ENCODE data around the gene TMEM218. TPM values are rescaled to one million over a fixed set of nuclear protein-coding genes. Genes with fewer than 3 reads are reported as not detected.

TMEM218 gene
- total and polyA plus RNA-seq, 2 donors (not counting 1 experiment from before 2014, with no cell fraction given), result 20.7 to 31.7 TPM

DNA sequence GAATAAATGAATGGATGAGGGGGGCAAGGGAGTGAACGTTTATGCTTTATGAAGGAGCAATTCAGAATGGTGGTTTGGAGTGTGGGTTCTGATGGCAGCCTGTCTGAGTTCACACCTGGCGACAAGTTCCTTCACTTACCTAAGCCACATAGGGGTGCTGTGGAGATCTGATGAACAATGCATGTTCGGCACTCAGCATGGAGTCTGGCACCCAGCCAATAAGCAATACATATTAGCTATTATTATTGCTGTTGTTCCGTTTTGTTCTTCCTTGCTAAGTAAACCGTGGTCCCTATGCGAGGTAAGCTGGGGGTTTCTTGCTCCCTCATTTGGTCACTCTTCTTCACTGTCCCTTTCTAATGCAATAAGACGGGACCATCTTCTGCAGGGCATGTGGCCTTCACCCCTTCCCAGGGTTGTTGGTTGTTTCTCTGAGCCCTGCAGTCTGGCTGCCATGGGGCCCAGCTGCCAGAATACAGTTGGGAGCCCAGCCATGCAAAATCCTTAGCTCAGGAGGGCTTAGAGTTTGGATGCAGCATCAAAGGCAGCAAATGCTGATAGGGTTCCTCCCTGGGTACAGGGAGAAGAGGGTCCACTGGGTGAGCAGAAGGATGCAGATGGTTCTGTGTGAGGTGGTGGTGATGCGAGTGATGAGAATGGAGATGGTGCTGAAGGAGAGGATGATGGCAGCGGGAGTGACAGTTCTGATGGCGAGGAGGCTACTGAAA, 46.7 kb upstream of the TMEM218 start:
- 96% methylated on average over 6 of the region's 10 CpGs for WGBS (ENCODE audit: insufficient coverage)
- Mint-ChIP-seq H3K4me3 (no peak overlapping the region), H3K4me1 (no peaks in the 10 kb centered on the region), H3K9me3 (ENCODE audit: insufficient read depth) (no peaks in the 10 kb centered on the region), H3K27ac (no peak overlapping the region), H3K27me3 (peaks cover 74% of the 10 kb centered on the region)
- Histone ChIP-seq H4K20me1 (ENCODE audit: control insufficient read depth, insufficient read depth, low read length, poor library complexity, severe bottlenecking) (no peaks in the 10 kb centered on the region), H3K79me2 (ENCODE audit: control insufficient read depth, insufficient read depth, low read length) (no peaks in the 10 kb centered on the region), H3K9ac (ENCODE audit: low read length) (no peak overlapping the region), H3K4me1 (ENCODE audit: control insufficient read depth in 2 of 2, insufficient read depth in 2 of 2, low read length in 2 of 2) (no peaks in the 10 kb centered on the region), H3K9me3 (ENCODE audit: control extremely low read depth in 1 of 3, control insufficient read depth in 2 of 3, insufficient read depth in 1 of 3, low read length in 2 of 3) (no peaks in the 10 kb centered on the region), H3K4me3 (ENCODE audit: control extremely low read depth in 1 of 5, extremely low read depth in 1 of 5, insufficient read depth in 1 of 5, low read depth in 2 of 5, low read length in 4 of 5) (no peak overlapping the region), H3K27ac (ENCODE audit: low read length in 2 of 2) (no peak overlapping the region), H3K4me2 (replicated peaks; ENCODE audit: low read depth, low read length, poor library complexity, severe bottlenecking) (no peak overlapping the region), H3K36me3 (replicated peaks in 1 of 2; ENCODE audit: control extremely low read depth in 1 of 2, control insufficient read depth in 1 of 2, extremely low read depth in 1 of 2, insufficient read depth in 2 of 2, low read length in 1 of 2) (no peaks in the 10 kb centered on the region), H3K27me3 (replicated peaks in 1 of 4; ENCODE audit: control extremely low read depth in 1 of 4, control insufficient read depth in 3 of 4, insufficient read depth in 4 of 4, low read length in 3 of 4) (peaks cover 0 to 26% (median 9%) of the 10 kb centered on the region in 4 experiments), H2AFZ (ENCODE audit: insufficient read depth, low read depth, low read length, poor library complexity, severe bottlenecking) (no peak overlapping the region)
- DNase-seq, result no peak
- intact Hi-C loops (cut with micrococcal nuclease), result no loop called here
- TF ChIP-seq EZH2 (IDR thresholded peaks at IDR 0.05; ENCODE audit: borderline replicate concordance, insufficient read depth, low read depth, low read length, poor library complexity, severe bottlenecking), result no peak
- TF ChIP-seq, protein P1, sequence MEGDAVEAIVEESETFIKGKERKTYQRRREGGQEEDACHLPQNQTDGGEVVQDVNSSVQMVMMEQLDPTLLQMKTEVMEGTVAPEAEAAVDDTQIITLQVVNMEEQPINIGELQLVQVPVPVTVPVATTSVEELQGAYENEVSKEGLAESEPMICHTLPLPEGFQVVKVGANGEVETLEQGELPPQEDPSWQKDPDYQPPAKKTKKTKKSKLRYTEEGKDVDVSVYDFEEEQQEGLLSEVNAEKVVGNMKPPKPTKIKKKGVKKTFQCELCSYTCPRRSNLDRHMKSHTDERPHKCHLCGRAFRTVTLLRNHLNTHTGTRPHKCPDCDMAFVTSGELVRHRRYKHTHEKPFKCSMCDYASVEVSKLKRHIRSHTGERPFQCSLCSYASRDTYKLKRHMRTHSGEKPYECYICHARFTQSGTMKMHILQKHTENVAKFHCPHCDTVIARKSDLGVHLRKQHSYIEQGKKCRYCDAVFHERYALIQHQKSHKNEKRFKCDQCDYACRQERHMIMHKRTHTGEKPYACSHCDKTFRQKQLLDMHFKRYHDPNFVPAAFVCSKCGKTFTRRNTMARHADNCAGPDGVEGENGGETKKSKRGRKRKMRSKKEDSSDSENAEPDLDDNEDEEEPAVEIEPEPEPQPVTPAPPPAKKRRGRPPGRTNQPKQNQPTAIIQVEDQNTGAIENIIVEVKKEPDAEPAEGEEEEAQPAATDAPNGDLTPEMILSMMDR (IDR thresholded peaks at IDR 0.05), result no peak
- ChIA-PET POLR2A (no interaction called here), CTCF (no interaction called here)
- no peak for ATAC-seq (ENCODE audit: low read depth)

DNA sequence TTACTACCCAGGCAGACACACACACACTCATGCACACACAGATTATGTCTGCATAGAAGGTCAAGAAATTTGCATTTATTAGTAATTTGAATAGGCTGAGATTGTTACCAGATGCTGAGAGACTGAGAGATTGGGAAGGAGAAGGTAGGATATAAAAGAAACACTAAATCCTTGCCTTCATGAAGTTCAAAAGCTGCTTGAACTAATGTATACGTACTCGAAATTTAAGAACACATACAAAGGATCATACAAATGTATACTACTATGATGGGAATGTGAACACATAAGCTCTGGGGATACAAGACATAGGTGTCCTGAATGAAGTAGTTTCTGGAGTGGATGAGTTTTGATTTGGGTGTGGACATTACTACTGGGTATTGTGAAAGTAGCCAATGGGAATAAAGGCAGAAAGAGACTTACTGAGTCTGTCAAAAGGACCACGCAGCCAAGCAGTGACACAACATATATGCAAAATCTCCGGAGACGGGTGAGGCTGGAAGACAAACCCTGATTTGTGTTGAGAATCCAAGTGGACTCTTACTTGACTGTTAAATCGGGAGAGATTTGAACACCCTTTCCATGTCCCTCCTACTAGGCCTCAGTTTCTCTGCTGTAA, 45.8 kb upstream of the TMEM218 start:
- no peak overlapping the region for H3K9ac ChIP-seq (ENCODE audit: low read length)
- H2AFZ ChIP-seq (ENCODE audit: insufficient read depth, low read depth, low read length, poor library complexity, severe bottlenecking), result no peak overlapping the region
- H3K36me3 ChIP-seq (replicated peaks in 1 of 2; ENCODE audit: control extremely low read depth in 1 of 2, control insufficient read depth in 1 of 2, extremely low read depth in 1 of 2, insufficient read depth in 2 of 2, low read length in 1 of 2), result no peaks in the 10 kb centered on the region
- H3K9me3 Mint-ChIP-seq (ENCODE audit: insufficient read depth), result no peaks in the 10 kb centered on the region
- H3K4me3 ChIP-seq (ENCODE audit: control extremely low read depth in 1 of 5, extremely low read depth in 1 of 5, insufficient read depth in 1 of 5, low read depth in 2 of 5, low read length in 4 of 5), result no peak overlapping the region
- POLR2A ChIA-PET, result no interaction called here
- DNase-seq (no peak), ATAC-seq (ENCODE audit: low read depth) (no peak)
- H3K27ac ChIP-seq (ENCODE audit: low read length in 2 of 2), result no peak overlapping the region
- CTCF ChIA-PET, result no interaction called here
- H3K4me3 Mint-ChIP-seq, result no peak overlapping the region
- intact Hi-C loops (cut with micrococcal nuclease), result no loop called here
- H3K4me1 ChIP-seq (ENCODE audit: control insufficient read depth in 2 of 2, insufficient read depth in 2 of 2, low read length in 2 of 2), result no peaks in the 10 kb centered on the region
- no peaks in the 10 kb centered on the region for H3K79me2 ChIP-seq (ENCODE audit: control insufficient read depth, insufficient read depth, low read length)
- no peak overlapping the region for H3K4me2 ChIP-seq (replicated peaks; ENCODE audit: low read depth, low read length, poor library complexity, severe bottlenecking)
- WGBS (ENCODE audit: insufficient coverage), result 96% methylated on average over 3 of the region's 6 CpGs
- H3K4me1 Mint-ChIP-seq, result no peaks in the 10 kb centered on the region
- no peaks in the 10 kb centered on the region for H4K20me1 ChIP-seq (ENCODE audit: control insufficient read depth, insufficient read depth, low read length, poor library complexity, severe bottlenecking)
- peaks cover 0 to 24% (median 8%) of the 10 kb centered on the region in 4 experiments for H3K27me3 ChIP-seq (replicated peaks in 1 of 4; ENCODE audit: control extremely low read depth in 1 of 4, control insufficient read depth in 3 of 4, insufficient read depth in 4 of 4, low read length in 3 of 4)
- peaks cover 70% of the 10 kb centered on the region for H3K27me3 Mint-ChIP-seq
- H3K27ac Mint-ChIP-seq, result no peak overlapping the region
- no peaks in the 10 kb centered on the region for H3K9me3 ChIP-seq (ENCODE audit: control extremely low read depth in 1 of 3, control insufficient read depth in 2 of 3, insufficient read depth in 1 of 3, low read length in 2 of 3)
- TF ChIP-seq, protein P1 (IDR thresholded peaks at IDR 0.05), result no peak
- no peak for TF ChIP-seq EZH2 (IDR thresholded peaks at IDR 0.05; ENCODE audit: borderline replicate concordance, insufficient read depth, low read depth, low read length, poor library complexity, severe bottlenecking)

All from B cell (primary cell).